Keratinocyte (primary cell): ENCODE measurements around the gene PDE6A. TPM values are rescaled to one million over a fixed set of nuclear protein-coding genes. Genes with fewer than 3 reads are reported as not detected.

Experiments used
- DNase-seq: peaks from one replicate; pipeline ENCODE4 v3.0.0-alpha.2; 2011; ENCODE audit warnings: low read depth, missing footprints, low spot score
- FAIRE-seq: peaks from 2 replicates; lab custom pipeline; 2011; peaks lifted over from hg19 to GRCh38; lab: Jason Lieb, UNC
- H2AFZ ChIP-seq: 2 replicates; pipeline ENCODE4 v1.6.0; 2012; ENCODE audit warnings: low read length, control low read depth, inconsistent platforms; ENCODE audit not compliant: control insufficient read depth
- H3K27ac ChIP-seq: 2 replicates; pipeline ENCODE4 v1.5.1; 2011; ENCODE audit warnings: low read length; ENCODE audit not compliant: control insufficient read depth, insufficient read depth
- H3K27me3 ChIP-seq: 3 replicates; pipeline ENCODE4 v1.6.0; 2011; ENCODE audit warnings: low read length; ENCODE audit not compliant: control insufficient read depth, insufficient read depth; ENCODE audit errors: extremely low read depth
- H3K36me3 ChIP-seq, 2 experiments: 2 replicates in 1 of 2; 3 replicates in 1 of 2; pipeline ENCODE4 v1.5.1; 2011; ENCODE audit warnings: low read length in 2 of 2, mild to moderate bottlenecking in 1 of 2; ENCODE audit not compliant: control insufficient read depth in 2 of 2, insufficient read depth in 2 of 2; ENCODE audit errors: extremely low read depth in 1 of 2
- H3K4me1 ChIP-seq: 3 replicates; pipeline ENCODE4 v1.5.1; 2011; ENCODE audit warnings: low read length; ENCODE audit not compliant: control insufficient read depth, insufficient read depth; ENCODE audit errors: extremely low read depth
- H3K4me2 ChIP-seq: 3 replicates; pipeline ENCODE4 v1.6.0; 2011; ENCODE audit warnings: low read depth, low read length; ENCODE audit not compliant: control insufficient read depth, insufficient read depth; ENCODE audit errors: extremely low read depth
- H3K4me3 ChIP-seq, 3 experiments: fragments of 200-600 bp in 1 of 3; sonication (generic) in 1 of 3; 2 replicates in 2 of 3; 3 replicates in 1 of 3; pipeline ENCODE4 v1.5.1; 2011 to 2016; ENCODE audit warnings: low read length in 3 of 3, mild to moderate bottlenecking in 3 of 3, control low read depth in 2 of 3, inconsistent platforms in 1 of 3, low read depth in 1 of 3, mixed read lengths in 1 of 3, mixed run types in 1 of 3, moderate library complexity in 1 of 3; ENCODE audit not compliant: control insufficient read depth in 2 of 3, insufficient read depth in 2 of 3; ENCODE audit errors: extremely low read depth in 1 of 3
- H3K79me2 ChIP-seq: 2 replicates; pipeline ENCODE4 v1.6.0; 2012; ENCODE audit warnings: low read length; ENCODE audit not compliant: control insufficient read depth, insufficient read depth
- H3K9ac ChIP-seq: 3 replicates; pipeline ENCODE4 v1.6.0; 2011; ENCODE audit warnings: low read length; ENCODE audit not compliant: control insufficient read depth, insufficient read depth; ENCODE audit errors: extremely low read depth
- H3K9me1 ChIP-seq: 3 replicates; pipeline ENCODE4 v1.6.0; 2011; ENCODE audit warnings: low read length; ENCODE audit not compliant: control insufficient read depth, insufficient read depth; ENCODE audit errors: extremely low read depth
- H3K9me3 ChIP-seq: 2 replicates; pipeline ENCODE4 v1.5.1; 2012; ENCODE audit warnings: low read depth, low read length; ENCODE audit not compliant: control insufficient read depth
- H4K20me1 ChIP-seq: 3 replicates; pipeline ENCODE4 v1.6.0; 2011; ENCODE audit warnings: low read length; ENCODE audit not compliant: control insufficient read depth, insufficient read depth; ENCODE audit errors: extremely low read depth
- EZH2 ChIP-seq: IDR thresholded peaks from one replicate; pipeline ENCODE4 v1.6.1; 2012; ENCODE audit warnings: inconsistent platforms, mild to moderate bottlenecking, low read length, moderate library complexity
- dilution Hi-C: fragments of 300-500 bp; cut with MboI; formaldehyde crosslinking; loops from one replicate; pipeline ENCODE4 v1.7.0; 2020; ENCODE audit warnings: low sequenced_read_pairs; ENCODE audit not compliant: extremely low pct_ligation_motif_present
- polyA plus RNA-seq, 5 experiments: library from polyadenylated mRNA; depleted of rRNA in 3 of 5; stranded (reverse) in 3 of 5; stranded (forward) in 1 of 5; unstranded in 1 of 5; fragments of >200 nt; gene quantifications; 1 replicate in 1 of 5; 2 replicates in 3 of 5; 3 replicates in 1 of 5; pipeline versions ENCODE4 v1.2.1 to v1.2.3, GENCODE V29; 2011 to 2012; ENCODE audit warnings: missing spikeins in 2 of 5, low read depth in 1 of 5, low replicate concordance in 1 of 5
- TF ChIP-seq, protein P1 (sequence below), 3 experiments: IDR thresholded peaks in 1 of 3; conservative IDR thresholded peaks in 1 of 3; optimal IDR thresholded peaks in 1 of 3; 2 replicates in 2 of 3; 3 replicates in 1 of 3; pipeline versions ENCODE3 to v1.5.1; 2011; ENCODE audit warnings: low read length in 3 of 3, mild to moderate bottlenecking in 3 of 3, moderate library complexity in 2 of 3, control low read depth in 1 of 3, inconsistent platforms in 1 of 3; ENCODE audit not compliant: insufficient read depth in 2 of 3; ENCODE audit errors: extremely low read depth in 1 of 3

PDE6A gene
- polyA plus RNA-seq, 1 donor (not counting 4 experiments of a cell fraction or from before 2014, with no cell fraction given) = 0.03 TPM

DNA sequence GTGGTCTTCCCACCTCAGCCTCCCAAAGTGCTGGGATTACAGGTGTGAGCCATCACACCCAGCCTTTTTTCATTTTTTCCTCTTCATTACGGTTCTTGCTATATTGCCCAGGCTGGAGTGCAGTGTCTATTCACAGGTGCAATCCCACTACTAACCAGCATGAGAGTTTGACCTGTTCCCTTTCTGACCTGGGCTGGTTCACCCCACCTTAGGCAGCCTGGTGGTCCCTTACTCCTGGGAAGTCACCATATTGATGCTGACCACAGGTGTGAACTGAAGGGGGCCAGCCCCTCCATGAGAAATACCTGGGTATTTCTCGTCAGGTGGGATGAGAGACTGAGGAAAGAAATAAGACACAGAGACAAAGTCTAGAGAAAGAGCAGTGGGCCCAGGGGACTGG, 2.4 kb downstream of the PDE6A start:
- no peak for FAIRE-seq
- dilution Hi-C loops = no loop called here
- TF ChIP-seq, protein P1, sequence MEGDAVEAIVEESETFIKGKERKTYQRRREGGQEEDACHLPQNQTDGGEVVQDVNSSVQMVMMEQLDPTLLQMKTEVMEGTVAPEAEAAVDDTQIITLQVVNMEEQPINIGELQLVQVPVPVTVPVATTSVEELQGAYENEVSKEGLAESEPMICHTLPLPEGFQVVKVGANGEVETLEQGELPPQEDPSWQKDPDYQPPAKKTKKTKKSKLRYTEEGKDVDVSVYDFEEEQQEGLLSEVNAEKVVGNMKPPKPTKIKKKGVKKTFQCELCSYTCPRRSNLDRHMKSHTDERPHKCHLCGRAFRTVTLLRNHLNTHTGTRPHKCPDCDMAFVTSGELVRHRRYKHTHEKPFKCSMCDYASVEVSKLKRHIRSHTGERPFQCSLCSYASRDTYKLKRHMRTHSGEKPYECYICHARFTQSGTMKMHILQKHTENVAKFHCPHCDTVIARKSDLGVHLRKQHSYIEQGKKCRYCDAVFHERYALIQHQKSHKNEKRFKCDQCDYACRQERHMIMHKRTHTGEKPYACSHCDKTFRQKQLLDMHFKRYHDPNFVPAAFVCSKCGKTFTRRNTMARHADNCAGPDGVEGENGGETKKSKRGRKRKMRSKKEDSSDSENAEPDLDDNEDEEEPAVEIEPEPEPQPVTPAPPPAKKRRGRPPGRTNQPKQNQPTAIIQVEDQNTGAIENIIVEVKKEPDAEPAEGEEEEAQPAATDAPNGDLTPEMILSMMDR (optimal IDR thresholded peaks at IDR 0.05 in 1 of 3, IDR thresholded peaks at IDR 0.05 in 1 of 3, conservative IDR thresholded peaks at IDR 0.05 in 1 of 3; ENCODE audit: extremely low read depth in 1 of 3, insufficient read depth in 2 of 3, low read length in 3 of 3) = no peak
- TF ChIP-seq EZH2 = no peak
- H2AFZ ChIP-seq = no peak overlapping the region
- H3K79me2 ChIP-seq = no peaks in the 10 kb centered on the region
- H4K20me1 ChIP-seq = no peaks in the 10 kb centered on the region
- no peaks in the 10 kb centered on the region for H3K36me3 ChIP-seq
- peaks cover 36% of the 10 kb centered on the region for H3K4me1 ChIP-seq
- no peaks in the 10 kb centered on the region for H3K9me1 ChIP-seq
- no peak for DNase-seq
- no peak overlapping the region for H3K4me2 ChIP-seq
- no peak overlapping the region for H3K9ac ChIP-seq
- no peak overlapping the region for H3K27ac ChIP-seq
- H3K27me3 ChIP-seq = no peaks in the 10 kb centered on the region
- H3K9me3 ChIP-seq = no peaks in the 10 kb centered on the region
- H3K4me3 ChIP-seq = no peak overlapping the region

GRCh38 chr5:149941795-149942194, 2.8 kb downstream of the PDE6A start:
- dilution Hi-C loops = no loop called here
- Histone ChIP-seq H3K36me3 (no peaks in the 10 kb centered on the region), H2AFZ (no peak overlapping the region), H3K9ac (no peak overlapping the region), H3K9me1 (no peaks in the 10 kb centered on the region), H4K20me1 (no peaks in the 10 kb centered on the region), H3K27me3 (no peaks in the 10 kb centered on the region), H3K4me3 (no peak overlapping the region), H3K9me3 (no peaks in the 10 kb centered on the region), H3K27ac (no peak overlapping the region), H3K4me1 (peaks cover 40% of the 10 kb centered on the region), H3K79me2 (no peaks in the 10 kb centered on the region), H3K4me2 (no peak overlapping the region)
- no peak for TF ChIP-seq EZH2
- TF ChIP-seq, protein P1 (optimal IDR thresholded peaks at IDR 0.05 in 1 of 3, IDR thresholded peaks at IDR 0.05 in 1 of 3, conservative IDR thresholded peaks at IDR 0.05 in 1 of 3; ENCODE audit: extremely low read depth in 1 of 3, insufficient read depth in 2 of 3, low read length in 3 of 3) = no peak
- DNase-seq (no peak), FAIRE-seq (no peak)
